NCI-H524 (cell line): Measurements from ENCODE around the gene NTSR1.

Experiments
- DNase-seq, 2 experiments: peaks; one replicate each; lab custom pipeline; 2025; lab: John Stamatoyannopoulos, UW

Gene NTSR1

GRCh38 chr20:62708591-62709536 is at the start of gene NTSR1:
Gene NTSR1 (plus strand): TSS chr20:62708836. CDS start chr20:62709208, 372 bp downstream.
- peak in 1 of 2 experiments; percentile 52 for DNase-seq

GRCh38 chr20:62659488-62660239 is 49.0 kb upstream of the NTSR1 start:
- peak; percentile 82 to 94 for DNase-seq

GRCh38 chr20:62660240-62660615 is 48.4 kb upstream of the NTSR1 start:
- no peak for DNase-seq

GRCh38 chr20:62660768-62661167 is 47.9 kb upstream of the NTSR1 start:
- DNase-seq: no peak

- no peak for DNase-seq
These were observed 47.0 kb upstream of the NTSR1 start for GRCh38 chr20:62661647-62662046.

- no peak for DNase-seq
These were observed 46.2 kb upstream of the NTSR1 start for GRCh38 chr20:62662422-62662821.

- DNase-seq: no peak
These were observed 45.3 kb upstream of the NTSR1 start for GRCh38 chr20:62663145-62664018.

- DNase-seq: no peak
These were observed 44.3 kb upstream of the NTSR1 start for GRCh38 chr20:62664019-62664971.

- no peak for DNase-seq
These were observed 43.4 kb upstream of the NTSR1 start for GRCh38 chr20:62665153-62665754.

GRCh38 chr20:62665826-62666735 is 42.6 kb upstream of the NTSR1 start:
- DNase-seq: no peak

GRCh38 chr20:62666736-62667529 is 41.7 kb upstream of the NTSR1 start:
- no peak for DNase-seq

GRCh38 chr20:62667530-62668440 is 40.9 kb upstream of the NTSR1 start:
- DNase-seq: no peak

- DNase-seq: peak; percentile 76 to 86
These were observed 40.1 kb upstream of the NTSR1 start for GRCh38 chr20:62668441-62669027.

- DNase-seq: no peak
These were observed 39.4 kb upstream of the NTSR1 start for GRCh38 chr20:62669249-62669648.

- no peak for DNase-seq
These were observed 38.5 kb upstream of the NTSR1 start for GRCh38 chr20:62670156-62670555.

GRCh38 chr20:62670998-62671397 is 37.6 kb upstream of the NTSR1 start:
- no peak for DNase-seq

GRCh38 chr20:62671765-62672164 is 36.9 kb upstream of the NTSR1 start:
- no peak for DNase-seq
